Mesothelial cell of epicardium (in vitro differentiated cells): ENCODE data around the gene HMGXB3. TPM values are rescaled to one million over a fixed set of nuclear protein-coding genes. Genes with fewer than 3 reads are reported as not detected.

ENCODE experiments used
- DNase-seq, 2 experiments: peaks; one replicate each; pipeline ENCODE4 v3.0.0; 2021; ENCODE audit warnings: low spot score in 2 of 2; ENCODE audit not compliant: unreplicated experiment in 2 of 2
- H3K27ac Mint-ChIP-seq: 2 replicates; pipeline ENCODE4 v1.8.0; 2021; ENCODE audit warnings: mixed read lengths
- H3K27me3 Mint-ChIP-seq: 2 replicates; pipeline ENCODE4 v1.8.0; 2021; ENCODE audit warnings: low read depth, mixed read lengths
- H3K36me3 Mint-ChIP-seq: 2 replicates; pipeline ENCODE4 v1.8.0; 2021; ENCODE audit warnings: mixed read lengths
- H3K4me1 Mint-ChIP-seq: 2 replicates; pipeline ENCODE4 v1.8.0; 2021; ENCODE audit warnings: mixed read lengths
- H3K4me3 Mint-ChIP-seq: 2 replicates; pipeline ENCODE4 v1.8.0; 2021; ENCODE audit warnings: mild to moderate bottlenecking, moderate library complexity, mixed read lengths
- H3K9me3 Mint-ChIP-seq: 2 replicates; pipeline ENCODE4 v1.8.0; 2021; ENCODE audit warnings: mixed read lengths
- CTCF ChIP-seq: fragments of 200-600 bp; sonication (generic); IDR thresholded peaks from one replicate; pipeline ENCODE4 v1.5.0; 2021; ENCODE audit warnings: antibody characterized with exemption; ENCODE audit not compliant: unreplicated experiment
- total RNA-seq: library from RNA; stranded (reverse); gene quantifications from 3 replicates; pipeline ENCODE4 v1.2.1, GENCODE V29; 2021

The HMGXB3 gene
- total RNA-seq, 1 donor from 2014 or later = 53.1 TPM

- H3K4me3 Mint-ChIP-seq = no peak overlapping the region
- H3K4me1 Mint-ChIP-seq = peaks cover 25% of the 10 kb centered on the region
- H3K27me3 Mint-ChIP-seq = no peaks in the 10 kb centered on the region
- H3K27ac Mint-ChIP-seq = no peak overlapping the region
- H3K9me3 Mint-ChIP-seq = no peaks in the 10 kb centered on the region
- no peak for DNase-seq
- no peaks in the 10 kb centered on the region for H3K36me3 Mint-ChIP-seq
- TF ChIP-seq CTCF = no peak
Measured at GRCh38 chr5:149956685-149957084, 43.9 kb upstream of the HMGXB3 start.

- no peak for TF ChIP-seq CTCF
- no peaks in the 10 kb centered on the region for H3K36me3 Mint-ChIP-seq
- no peak overlapping the region for H3K4me3 Mint-ChIP-seq
- no peaks in the 10 kb centered on the region for H3K27me3 Mint-ChIP-seq
- peaks cover 30% of the 10 kb centered on the region for H3K4me1 Mint-ChIP-seq
- H3K27ac Mint-ChIP-seq = no peak overlapping the region
- H3K9me3 Mint-ChIP-seq = no peaks in the 10 kb centered on the region
- DNase-seq = no peak
Measured at GRCh38 chr5:149957855-149958254, 42.7 kb upstream of the HMGXB3 start.

GRCh38 chr5:149959406-149960236 lies 40.9 kb upstream of the HMGXB3 start:
- TF ChIP-seq CTCF = peak; percentile 62
- Mint-ChIP-seq H3K4me1 (peaks cover 21% of the 10 kb centered on the region), H3K4me3 (peak overlapping the region; percentile 86), H3K27ac (peak overlapping the region; percentile 99), H3K9me3 (no peaks in the 10 kb centered on the region), H3K27me3 (no peaks in the 10 kb centered on the region), H3K36me3 (no peaks in the 10 kb centered on the region)
- no peak for DNase-seq

- Mint-ChIP-seq H3K27me3 (no peaks in the 10 kb centered on the region), H3K9me3 (no peaks in the 10 kb centered on the region), H3K4me1 (peaks cover 21% of the 10 kb centered on the region), H3K36me3 (no peaks in the 10 kb centered on the region), H3K27ac (peak within 1 kb of the TSS; percentile 99), H3K4me3 (peak within 1 kb of the TSS; percentile 86)
- peak; percentile 90 to 93 for DNase-seq
- no peak for TF ChIP-seq CTCF
Measured at GRCh38 chr5:149960272-149961185, 40.0 kb upstream of the HMGXB3 start, which contains the start of gene SLC26A2. Gene SLC26A2, plus strand, starts transcription at chr5:149960758. Its CDS starts 16,895 bp downstream, at chr5:149977653.

- TF ChIP-seq CTCF = no peak
- no peaks in the 10 kb centered on the region for H3K27me3 Mint-ChIP-seq
- no peaks in the 10 kb centered on the region for H3K36me3 Mint-ChIP-seq
- peak overlapping the region; percentile 86 for H3K4me3 Mint-ChIP-seq
- H3K4me1 Mint-ChIP-seq = peaks cover 21% of the 10 kb centered on the region
- H3K9me3 Mint-ChIP-seq = no peaks in the 10 kb centered on the region
- no peak overlapping the region for H3K27ac Mint-ChIP-seq
- DNase-seq = no peak
Measured at GRCh38 chr5:149961186-149961685, 39.3 kb upstream of the HMGXB3 start.
